SK-N-MC (cell line): ENCODE measurements around the gene STOML2.
A peak's percentile ranks its signal among the peaks of the same experiment; 100 is the strongest.

Experiments
- DNase-seq: peaks from one replicate; pipeline ENCODE4 v3.0.0-alpha.2; 2011; ENCODE audit warnings: low read depth, low spot score
- H3K27ac ChIP-seq: fragments of 200-600 bp; sonication (generic); 2 replicates; pipeline ENCODE4 v1.5.1; 2016; ENCODE audit warnings: mixed run types
- H3K36me3 ChIP-seq: fragments of 200-600 bp; sonication (generic); 2 replicates; pipeline ENCODE4 v1.6.1; 2017; ENCODE audit warnings: antibody characterized with exemption, low read length, mixed read lengths; ENCODE audit not compliant: insufficient read depth
- H3K4me3 ChIP-seq: fragments of 200-600 bp; sonication (generic); 2 replicates; pipeline ENCODE4 v1.5.1; 2016
- H3K9ac ChIP-seq: fragments of 200-600 bp; sonication (generic); 2 replicates; pipeline ENCODE4 v1.8.0; 2017; ENCODE audit warnings: mixed run types, mixed read lengths; ENCODE audit not compliant: insufficient read length
- H3K9me3 ChIP-seq: fragments of 200-600 bp; sonication (generic); 2 replicates; pipeline ENCODE4 v1.6.1; 2017; ENCODE audit warnings: low read depth, mild to moderate bottlenecking, antibody characterized with exemption, low read length, moderate library complexity, mixed read lengths
- EZH2 ChIP-seq: fragments of 200-600 bp; sonication (generic); IDR thresholded peaks from one replicate; pipeline ENCODE4 v1.6.1; 2017; ENCODE audit warnings: antibody characterized with exemption
- FOXP2 ChIP-seq: optimal IDR thresholded peaks from 2 replicates; pipeline ENCODE3; 2011; ENCODE audit warnings: mild to moderate bottlenecking, moderate library complexity; ENCODE audit not compliant: insufficient read depth; ENCODE audit errors: extremely low read length, control extremely low read depth
- POLR2AphosphoS5 ChIP-seq: IDR thresholded peaks from 2 replicates; pipeline ENCODE4 v1.6.1; 2012; ENCODE audit warnings: mild to moderate bottlenecking, low read depth, low read length, borderline replicate concordance

STOML2 gene

GRCh38 chr9:35102465-35102768, 514 bp downstream of the STOML2 start:
- DNase-seq: no peak
- Histone ChIP-seq H3K36me3 (peaks cover 26% of the 10 kb centered on the region; the same call in 1 of the 2 replicates), H3K4me3 (peak overlapping the region; percentile 99), H3K9me3 (no peaks in the 10 kb centered on the region), H3K9ac (peak overlapping the region; percentile 98), H3K27ac (peak overlapping the region; percentile 74; the same call in 1 of the 2 replicates)
- TF ChIP-seq EZH2 (no peak), POLR2AphosphoS5 (no peak), FOXP2 (no peak)

- no peak overlapping the region for H3K27ac ChIP-seq
- TF ChIP-seq EZH2 (no peak), FOXP2 (no peak), POLR2AphosphoS5 (no peak)
- H3K4me3 ChIP-seq: no peak overlapping the region
- no peak overlapping the region for H3K9ac ChIP-seq
- DNase-seq: no peak
- no peaks in the 10 kb centered on the region for H3K9me3 ChIP-seq
- peaks cover 29% of the 10 kb centered on the region; the same call in 1 of the 2 replicates for H3K36me3 ChIP-seq
Measured at GRCh38 chr9:35097573-35097972, 5.4 kb downstream of the STOML2 start.

GRCh38 chr9:35096035-35096849, 6.7 kb downstream of the STOML2 start, which contains the start of gene PIGO:
Gene PIGO, minus strand, starts transcription at chr9:35096591. Its CDS starts 1,026 bp downstream, at chr9:35095565.
- Histone ChIP-seq H3K9me3 (no peaks in the 10 kb centered on the region), H3K9ac (peak within 1 kb of the TSS; percentile 94), H3K27ac (peak within 1 kb of the TSS; percentile 93), H3K36me3 (peaks cover 30% of the 10 kb centered on the region; the same call in 1 of the 2 replicates), H3K4me3 (peak within 1 kb of the TSS; percentile 91)
- TF ChIP-seq FOXP2 (no peak), EZH2 (no peak), POLR2AphosphoS5 (peak; percentile 73)
- DNase-seq: no peak

GRCh38 chr9:35091536-35091935, 11.4 kb downstream of the STOML2 start:
- H3K4me3 ChIP-seq: no peak overlapping the region
- no peak overlapping the region for H3K27ac ChIP-seq
- DNase-seq: no peak
- TF ChIP-seq EZH2: no peak
- TF ChIP-seq FOXP2: no peak
- TF ChIP-seq POLR2AphosphoS5: no peak
- no peaks in the 10 kb centered on the region for H3K9me3 ChIP-seq
- peaks cover 28% of the 10 kb centered on the region; the same call in 1 of the 2 replicates for H3K36me3 ChIP-seq
- H3K9ac ChIP-seq: no peak overlapping the region

GRCh38 chr9:35089434-35089833, 13.5 kb downstream of the STOML2 start:
- Histone ChIP-seq H3K9me3 (no peaks in the 10 kb centered on the region), H3K27ac (no peak overlapping the region), H3K9ac (no peak overlapping the region), H3K36me3 (peaks cover 28% of the 10 kb centered on the region; the same call in 1 of the 2 replicates), H3K4me3 (no peak overlapping the region)
- no peak for DNase-seq
- TF ChIP-seq FOXP2 (no peak), POLR2AphosphoS5 (no peak), EZH2 (no peak)

GRCh38 chr9:35085078-35085477, 17.9 kb downstream of the STOML2 start:
- Histone ChIP-seq H3K9ac (no peak overlapping the region), H3K4me3 (no peak overlapping the region), H3K27ac (no peak overlapping the region), H3K36me3 (peaks cover 11% of the 10 kb centered on the region; the same call in 1 of the 2 replicates), H3K9me3 (no peaks in the 10 kb centered on the region)
- TF ChIP-seq EZH2 (no peak), POLR2AphosphoS5 (no peak), FOXP2 (no peak)
- DNase-seq: no peak

- peaks cover 23% of the 10 kb centered on the region; the same call in 1 of the 2 replicates for H3K36me3 ChIP-seq
- TF ChIP-seq POLR2AphosphoS5 (peak; percentile 73; the same call in 1 of the 2 replicates), EZH2 (no peak), FOXP2 (no peak)
- H3K27ac ChIP-seq: peak within 1 kb of the TSS; percentile 80
- no peaks in the 10 kb centered on the region for H3K9me3 ChIP-seq
- DNase-seq: peak; percentile 62
- H3K4me3 ChIP-seq: peak within 1 kb of the TSS; percentile 99
- peak within 1 kb of the TSS; percentile 93 for H3K9ac ChIP-seq
Measured at GRCh38 chr9:35079426-35080341, 23.2 kb downstream of the STOML2 start, which contains the start of gene FANCG. Gene FANCG, minus strand, starts transcription at chr9:35079942. Its CDS starts 418 bp downstream, at chr9:35079524.

GRCh38 chr9:35079041-35079425, 23.9 kb downstream of the STOML2 start:
- TF ChIP-seq FOXP2: no peak
- TF ChIP-seq EZH2: no peak
- no peak for TF ChIP-seq POLR2AphosphoS5
- DNase-seq: no peak
- H3K9me3 ChIP-seq: no peaks in the 10 kb centered on the region
- no peak overlapping the region for H3K27ac ChIP-seq
- peaks cover 30% of the 10 kb centered on the region; the same call in 1 of the 2 replicates for H3K36me3 ChIP-seq
- H3K4me3 ChIP-seq: peak overlapping the region; percentile 99
- peak overlapping the region; percentile 93 for H3K9ac ChIP-seq
